SKM-1 treated with dmso at 0.1 percent for 144 hours (cell line): Measurements from ENCODE around the gene NAV3.

Experiments
- DNase-seq: peaks from one replicate; lab custom pipeline; 2025; ENCODE audit not compliant: unreplicated experiment; lab: John Stamatoyannopoulos, UW

Gene NAV3

DNA sequence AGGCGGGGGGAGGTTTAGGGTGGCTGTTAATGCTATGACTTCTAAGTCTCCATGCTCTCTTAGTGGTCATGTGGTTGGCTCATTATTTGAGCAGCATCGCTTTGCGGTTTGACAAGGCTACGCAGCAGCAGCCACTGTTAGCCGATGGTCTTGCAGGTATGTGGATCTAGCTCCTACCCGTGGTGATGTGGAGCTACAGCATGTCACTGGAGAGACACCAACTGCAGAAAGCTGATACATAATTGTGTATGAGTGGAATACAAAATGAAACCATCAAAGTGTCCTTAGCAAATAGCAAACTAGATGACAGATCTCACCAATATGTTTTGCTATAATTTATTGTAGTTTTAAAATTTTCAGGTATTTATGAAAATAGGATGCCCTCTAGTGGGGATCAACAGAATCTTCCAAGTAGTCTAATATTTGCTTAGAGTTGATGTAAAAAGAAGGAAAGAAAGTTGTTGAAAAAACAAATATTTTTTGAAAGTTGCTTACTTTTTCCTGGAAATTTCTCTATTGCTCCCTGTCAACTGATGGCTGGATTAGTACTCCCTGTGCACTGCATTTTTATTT is 94.9 kb downstream of the NAV3 start:
- peak; percentile 40 for DNase-seq

DNA sequence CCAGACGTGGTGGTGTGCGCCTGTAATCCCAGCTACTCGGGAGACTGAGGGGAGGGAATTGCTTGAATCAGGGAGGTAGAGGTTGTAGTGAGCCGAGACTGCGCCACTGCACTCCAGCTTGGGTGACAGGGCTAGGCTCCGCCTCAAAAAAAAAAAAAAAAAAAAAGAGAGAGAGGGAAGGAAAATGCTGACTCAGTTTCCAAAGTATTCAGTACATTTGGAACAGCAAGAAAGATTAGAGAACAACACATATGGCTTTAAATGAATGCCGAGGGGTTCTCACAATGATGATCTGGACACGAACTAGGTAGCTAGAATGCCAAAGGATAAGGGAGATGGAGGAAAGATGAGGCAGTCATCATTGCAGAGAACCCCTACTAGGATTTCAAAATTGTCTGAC is 97.4 kb downstream of the NAV3 start:
- DNase-seq: no peak

DNA sequence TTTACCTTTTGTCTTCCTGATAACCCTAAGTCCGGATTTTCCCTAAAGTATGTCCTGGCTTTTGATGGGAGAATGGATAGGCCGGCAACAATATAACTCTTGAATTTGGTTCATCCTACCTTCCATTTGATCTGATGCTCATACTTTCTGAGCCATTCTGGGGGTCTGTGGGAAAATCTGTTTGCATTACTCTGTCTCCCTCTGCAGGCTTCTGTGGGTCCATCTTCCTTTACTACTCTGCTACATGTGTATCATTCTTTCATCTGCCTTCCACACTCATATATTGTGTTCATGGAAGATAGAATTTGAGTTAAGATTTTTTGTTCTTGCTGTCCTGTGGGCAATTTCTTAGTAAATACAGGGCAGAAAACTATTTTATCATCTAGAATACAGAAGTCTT is 101.5 kb downstream of the NAV3 start:
- DNase-seq: no peak

DNA sequence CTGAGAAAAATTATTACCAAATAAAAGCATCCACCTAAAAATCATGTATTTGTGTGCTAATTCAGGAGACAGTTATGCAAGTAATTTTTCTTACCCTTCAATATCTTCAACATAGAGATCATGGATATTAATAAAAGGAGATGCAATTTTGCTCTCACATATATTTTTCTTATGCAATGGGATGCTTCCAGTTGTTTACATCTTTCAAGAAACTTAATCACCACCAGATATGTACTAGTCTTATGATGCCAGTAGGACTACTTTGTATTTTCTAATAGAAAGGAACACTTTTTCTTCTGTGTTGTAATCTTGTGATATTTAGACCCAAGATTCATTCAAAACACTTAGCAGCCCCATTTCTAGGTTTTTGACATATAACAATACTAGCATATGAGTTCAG is 107.6 kb downstream of the NAV3 start:
- DNase-seq: no peak

DNA sequence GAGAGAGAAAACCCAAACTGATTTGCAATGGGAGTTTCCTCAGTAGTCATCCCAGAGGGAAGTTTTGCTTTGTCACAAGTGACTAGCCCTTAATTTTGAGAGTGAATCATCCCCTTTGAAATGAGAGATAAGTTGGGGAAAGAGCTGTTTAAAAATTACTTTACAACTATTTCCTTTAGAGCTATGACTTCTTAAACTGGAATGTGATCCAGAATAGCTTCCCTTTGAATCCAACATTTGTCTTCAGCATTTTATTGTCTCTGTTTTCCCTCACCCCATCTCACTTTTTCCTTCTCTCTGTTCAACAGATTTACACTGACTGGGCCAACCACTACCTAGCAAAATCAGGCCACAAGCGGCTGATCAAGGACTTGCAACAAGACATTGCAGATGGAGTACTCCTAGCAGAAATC is 109.3 kb downstream of the NAV3 start:
- DNase-seq: no peak

DNA sequence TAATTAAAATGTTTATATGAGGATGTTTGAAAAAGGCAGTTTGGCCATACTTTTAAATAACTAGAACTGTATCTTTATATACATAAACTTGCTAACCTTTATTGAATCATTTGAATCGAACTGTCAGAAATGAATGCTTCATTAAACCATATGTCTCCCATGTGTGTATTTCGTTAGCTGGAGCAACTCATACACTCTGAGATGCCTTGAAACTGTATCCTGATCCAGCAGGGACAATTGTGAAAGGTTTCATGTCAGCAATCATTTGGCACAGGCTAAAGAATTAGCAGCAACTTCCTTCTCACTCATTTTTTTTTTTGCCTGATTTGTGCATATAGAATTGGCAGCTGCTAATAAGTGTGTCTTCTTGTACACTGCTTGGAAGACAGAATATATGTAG is 109.9 kb downstream of the NAV3 start:
- no peak for DNase-seq

DNA sequence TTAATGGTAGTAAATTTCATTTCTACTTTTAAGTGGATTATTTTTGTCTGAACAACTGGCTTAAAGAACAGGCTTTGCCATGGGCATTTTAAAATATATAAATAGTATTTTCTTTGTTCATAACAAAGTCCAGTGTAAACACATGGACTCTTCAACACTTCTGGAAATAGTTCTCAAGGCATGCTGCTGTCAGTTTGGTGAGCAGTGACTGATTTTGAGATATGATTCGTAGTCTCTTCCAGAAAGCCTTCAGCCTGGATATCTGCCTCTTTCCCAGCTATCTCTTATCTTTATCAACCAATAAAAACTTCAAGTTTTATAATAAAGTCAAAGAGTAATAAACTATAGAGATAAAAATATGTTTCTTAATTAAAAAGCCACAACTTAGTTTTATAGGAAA is 110.7 kb downstream of the NAV3 start:
- DNase-seq: no peak

DNA sequence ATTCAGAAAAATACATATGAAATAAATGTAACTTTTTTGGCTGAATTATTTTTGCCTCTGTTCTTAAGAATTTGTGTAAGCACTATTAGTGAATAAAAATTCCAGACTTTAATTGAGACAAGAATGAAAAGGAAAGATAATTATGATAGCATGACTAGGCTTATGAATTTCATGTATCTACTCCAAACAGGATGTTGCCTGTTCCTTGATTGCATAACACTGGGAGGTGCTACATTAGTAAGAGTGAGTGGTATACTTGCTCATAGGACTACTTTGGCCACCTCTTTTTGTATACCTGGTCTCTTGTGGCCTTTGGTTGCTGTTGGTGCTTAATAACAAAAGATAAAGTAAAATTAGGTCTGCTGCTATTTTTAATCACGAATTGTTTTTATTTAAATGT is 112.8 kb downstream of the NAV3 start:
- DNase-seq: no peak

DNA sequence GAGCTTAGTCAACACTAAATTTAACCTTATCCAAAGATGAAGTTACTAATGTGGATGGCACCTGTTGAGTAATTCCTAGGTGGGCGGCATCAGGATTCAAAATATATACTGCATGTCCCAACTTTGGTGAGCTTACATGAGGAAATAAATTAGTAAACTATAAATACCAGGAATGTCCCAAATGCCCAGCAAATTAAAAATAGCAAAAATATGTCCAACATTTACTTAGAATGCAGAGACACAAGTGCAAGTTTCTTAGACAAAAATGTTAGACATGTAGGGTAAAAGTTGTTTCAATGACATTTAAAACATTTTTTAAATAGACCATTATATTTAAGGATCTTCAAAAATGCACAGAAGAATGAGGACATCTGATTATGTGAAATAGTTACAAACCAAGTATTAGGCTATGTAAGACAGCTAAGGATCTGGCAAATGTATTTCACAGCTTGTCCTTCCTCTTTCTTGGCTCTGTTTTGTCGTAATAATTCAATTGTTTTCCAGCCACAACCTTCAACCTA is 115.9 kb downstream of the NAV3 start:
- DNase-seq: no peak

DNA sequence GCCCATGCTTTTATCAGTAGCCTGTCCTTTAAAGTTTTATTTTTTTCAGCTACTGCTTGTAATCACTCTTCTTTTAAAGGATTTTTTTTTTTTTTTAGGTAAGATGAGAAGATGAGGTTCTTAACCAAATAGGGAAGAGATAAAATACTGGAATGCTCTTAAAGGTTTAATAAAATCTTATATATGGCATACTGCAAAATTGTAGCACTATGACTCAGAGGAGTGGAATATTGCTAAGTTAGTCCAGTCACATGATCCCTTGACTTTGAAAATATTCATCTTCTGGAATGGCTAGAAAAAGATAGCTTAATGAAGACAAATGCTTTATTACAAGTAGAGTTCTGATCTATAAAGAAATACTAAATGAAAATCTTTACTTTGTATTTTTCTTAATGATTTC is 116.6 kb downstream of the NAV3 start:
- no peak for DNase-seq

DNA sequence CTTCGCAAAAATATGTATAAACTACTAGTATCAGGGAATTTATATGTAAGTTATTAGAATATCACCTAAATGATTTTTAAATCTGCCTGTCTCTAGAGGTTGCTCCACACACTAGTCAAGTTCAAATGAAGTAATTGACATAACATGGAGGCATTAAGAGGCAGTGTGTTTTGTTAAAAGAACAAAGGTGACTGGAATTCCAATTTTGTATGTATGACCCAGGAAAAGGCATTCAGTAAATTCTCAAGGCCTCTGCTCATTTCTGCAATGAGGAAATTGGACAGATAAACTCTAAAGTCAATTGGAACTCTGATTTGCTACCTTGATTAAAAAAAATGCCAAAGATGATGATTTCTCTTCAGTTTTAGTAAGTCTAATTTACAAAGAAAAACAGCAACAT is 117.1 kb downstream of the NAV3 start:
- no peak for DNase-seq

DNA sequence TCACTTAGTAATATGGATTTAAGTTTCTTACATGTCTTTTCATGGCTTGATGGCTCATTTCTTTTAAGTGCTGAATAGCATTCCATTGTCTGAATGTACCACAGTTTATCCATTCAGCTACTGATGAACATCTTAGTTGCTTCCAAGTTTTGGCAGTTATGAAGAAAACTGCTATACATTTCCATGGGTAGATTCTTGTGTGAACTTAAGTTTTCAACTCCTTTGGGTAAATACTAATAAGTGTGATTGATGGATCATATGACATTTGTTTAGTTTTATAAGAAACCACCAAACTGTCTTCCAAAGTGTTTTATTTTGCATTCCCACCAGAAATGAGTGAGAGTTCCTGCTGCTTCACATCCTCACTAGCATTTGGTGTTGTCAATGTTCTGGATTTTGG is 119.2 kb downstream of the NAV3 start:
- no peak for DNase-seq

DNA sequence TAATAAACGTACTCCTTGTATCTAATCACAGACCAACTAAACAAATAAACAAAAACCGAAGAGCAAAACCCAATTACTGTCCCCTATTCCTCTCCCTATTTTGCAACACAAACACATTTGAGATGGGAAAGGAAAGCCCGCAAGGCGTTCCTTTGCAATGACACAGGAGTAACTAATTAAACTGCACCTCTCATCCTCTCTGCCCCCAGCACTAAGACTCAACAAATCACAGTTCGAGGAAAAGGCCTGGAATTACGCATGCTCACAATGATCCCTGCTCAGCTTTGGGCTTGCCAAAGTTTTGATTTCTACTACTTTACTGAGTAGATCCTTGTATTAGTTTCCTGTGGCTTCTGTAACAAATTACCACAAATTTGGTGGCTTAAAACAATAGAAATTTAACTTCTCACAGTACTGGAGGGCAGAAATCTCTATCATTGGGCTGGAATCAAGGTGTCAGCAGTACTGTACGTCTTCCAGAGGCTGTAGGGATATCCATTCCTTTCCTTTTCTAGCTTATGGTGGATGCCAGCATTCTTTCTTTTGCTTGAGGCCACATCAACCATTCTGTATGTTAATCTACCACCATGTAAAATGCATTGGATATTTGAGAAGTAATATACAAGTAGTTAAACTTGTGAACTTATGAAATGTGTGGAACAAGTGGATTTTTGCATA is 123.0 kb downstream of the NAV3 start:
- no peak for DNase-seq

DNA sequence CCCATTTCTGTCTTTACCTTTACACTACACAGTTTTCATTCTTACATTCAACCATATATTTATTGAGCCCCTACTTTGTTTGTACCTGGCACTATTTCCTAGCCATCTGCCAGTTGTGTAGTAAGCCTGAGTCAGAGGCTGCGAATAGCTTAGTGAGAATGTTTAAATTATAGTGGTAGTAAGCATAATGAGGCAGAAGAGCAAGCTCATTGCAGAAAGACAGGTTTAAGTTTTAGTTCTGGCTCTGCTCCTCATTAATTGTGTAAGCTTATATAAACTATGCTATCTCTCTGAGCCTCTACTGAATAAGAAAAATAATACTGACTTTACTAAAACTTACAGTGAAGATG is 123.5 kb downstream of the NAV3 start:
- DNase-seq: no peak

DNA sequence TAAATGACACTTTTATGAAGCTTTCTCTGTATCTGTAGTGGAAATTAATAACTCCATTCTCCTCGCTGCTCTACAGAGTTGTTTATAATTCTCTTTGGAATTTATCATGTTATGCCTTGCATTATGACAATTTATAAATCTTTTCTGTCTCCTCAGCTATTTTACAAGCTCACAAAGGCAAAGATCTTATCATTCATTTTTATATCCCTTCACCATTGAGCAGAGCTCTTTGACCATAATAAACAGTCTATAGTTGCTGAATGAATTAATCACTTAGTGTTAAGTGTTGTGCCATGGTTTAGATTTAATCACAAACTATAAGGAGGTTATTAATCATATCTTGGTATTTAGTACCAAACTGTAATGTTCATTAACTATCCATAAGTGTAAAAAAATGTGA is 126.4 kb downstream of the NAV3 start:
- DNase-seq: no peak

DNA sequence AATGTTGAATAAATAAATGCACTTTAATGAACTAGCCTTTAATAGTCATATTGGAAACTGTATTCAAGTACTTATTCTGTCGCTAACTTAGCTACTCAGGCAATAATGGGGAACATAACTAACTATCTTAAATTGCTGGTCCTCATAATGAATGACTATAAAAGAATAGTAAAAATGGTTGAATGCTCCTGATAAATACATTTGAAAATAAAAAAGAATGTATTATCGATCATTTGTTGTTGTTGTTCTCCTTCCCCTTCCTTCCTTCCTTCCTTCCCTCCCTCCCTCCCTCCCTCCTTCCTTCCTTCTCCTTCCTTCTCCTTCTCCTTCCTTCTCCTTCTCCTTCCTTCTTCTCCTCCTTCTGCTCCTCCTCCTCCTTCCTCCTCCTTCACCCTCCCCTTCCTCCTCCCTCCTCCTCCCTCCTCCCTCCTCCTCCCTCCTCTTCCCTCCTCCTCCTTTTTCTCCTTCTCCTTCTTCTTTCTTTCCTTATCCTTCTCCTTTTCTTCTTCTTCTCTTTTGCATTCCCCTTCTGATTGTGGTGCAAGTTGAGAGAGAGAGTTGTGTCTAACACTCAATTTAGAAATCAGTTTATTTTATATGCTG is 133.0 kb downstream of the NAV3 start:
- DNase-seq: no peak

DNA sequence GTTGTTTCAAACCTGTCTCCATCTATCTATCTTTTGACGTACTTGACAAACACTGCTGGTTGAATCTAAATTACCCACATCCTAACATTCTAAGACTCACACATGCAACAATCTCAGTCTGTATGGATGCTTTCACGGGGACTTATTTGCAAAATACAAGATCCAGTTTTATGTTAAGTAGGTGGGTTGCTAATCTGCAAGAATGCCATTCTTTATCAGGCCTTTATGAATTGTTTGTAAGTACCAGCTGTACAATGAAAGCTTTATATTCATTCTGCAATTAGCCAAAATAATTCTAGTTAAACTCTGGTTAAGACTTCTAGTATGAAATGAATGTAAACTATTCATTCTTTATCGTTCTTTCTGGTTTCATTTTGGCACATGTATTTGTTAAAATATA is 135.1 kb downstream of the NAV3 start:
- no peak for DNase-seq

DNA sequence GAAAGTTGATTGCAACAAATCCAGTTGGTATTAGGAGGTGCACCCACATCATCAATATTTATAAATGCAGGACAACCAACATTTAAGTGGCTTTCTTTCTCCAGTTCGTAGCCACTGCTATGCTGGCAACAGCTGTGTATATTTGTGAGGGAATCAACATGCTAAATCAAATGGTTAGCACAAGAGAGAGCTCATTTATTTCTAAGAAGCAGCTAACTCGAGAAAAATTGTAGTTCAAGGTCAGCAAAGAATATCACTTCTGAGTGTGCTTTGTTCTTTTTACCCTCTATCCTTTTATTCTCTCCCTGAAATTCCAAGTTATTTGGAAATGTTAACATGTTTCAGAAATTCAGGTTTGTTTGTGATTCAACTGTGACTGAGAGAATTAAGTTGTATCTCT is 137.3 kb downstream of the NAV3 start:
- no peak for DNase-seq

DNA sequence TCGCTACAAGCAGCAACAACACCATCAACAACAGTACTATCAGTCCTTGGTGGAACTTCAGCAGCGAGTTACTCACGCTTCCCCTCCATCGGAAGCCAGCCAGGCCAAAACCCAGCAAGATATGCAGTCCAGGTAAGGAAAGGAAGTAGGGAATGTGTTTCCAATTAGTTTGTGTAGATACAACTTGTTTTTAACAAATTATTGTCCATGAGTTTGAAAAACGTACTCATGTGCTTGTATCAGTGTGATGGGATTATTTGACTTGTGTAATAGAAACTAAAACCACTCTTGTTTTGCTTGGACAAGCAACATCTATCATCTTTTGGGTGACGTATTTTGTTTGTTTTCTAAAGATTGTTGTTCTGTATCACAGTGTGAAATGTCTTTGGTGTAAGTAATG is 137.9 kb downstream of the NAV3 start:
- DNase-seq: no peak

DNA sequence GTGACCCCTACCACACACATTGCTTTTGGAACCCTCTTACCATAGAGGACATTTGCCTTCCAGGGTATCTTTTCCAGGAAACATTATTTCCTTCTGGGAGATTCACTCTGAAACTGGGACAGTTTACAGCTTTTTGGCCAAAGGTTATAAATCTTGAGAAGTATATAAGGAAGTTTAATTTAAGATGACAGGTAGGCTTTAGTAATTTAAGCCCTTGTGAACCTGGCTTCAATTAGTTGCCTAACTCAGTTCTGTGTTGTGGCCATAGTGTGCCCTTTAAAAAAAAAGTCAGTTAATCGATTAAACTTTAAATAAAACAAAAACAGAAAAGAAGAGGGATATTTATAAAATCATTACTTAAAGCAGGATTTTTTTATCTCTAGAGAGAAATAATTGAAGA is 142.9 kb downstream of the NAV3 start:
- no peak for DNase-seq

DNA sequence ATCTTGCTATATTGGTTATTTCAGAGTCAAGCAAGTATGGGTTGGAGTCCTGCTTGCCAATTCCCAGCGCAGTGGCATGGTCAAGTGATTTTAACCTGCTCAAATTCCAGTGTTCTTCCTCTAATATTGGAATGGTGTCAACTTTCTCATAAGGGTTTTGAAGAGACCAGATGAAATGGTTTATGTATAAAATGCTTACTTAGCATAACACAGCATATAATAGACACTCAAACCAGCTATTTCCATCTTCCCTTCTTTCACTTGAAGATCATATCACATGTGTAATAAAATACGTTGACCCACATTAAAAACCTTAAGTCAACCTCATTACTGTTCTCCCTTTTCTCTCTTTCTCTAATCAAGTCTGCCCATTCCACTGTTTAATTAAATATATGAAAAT is 144.0 kb downstream of the NAV3 start:
- no peak for DNase-seq

DNA sequence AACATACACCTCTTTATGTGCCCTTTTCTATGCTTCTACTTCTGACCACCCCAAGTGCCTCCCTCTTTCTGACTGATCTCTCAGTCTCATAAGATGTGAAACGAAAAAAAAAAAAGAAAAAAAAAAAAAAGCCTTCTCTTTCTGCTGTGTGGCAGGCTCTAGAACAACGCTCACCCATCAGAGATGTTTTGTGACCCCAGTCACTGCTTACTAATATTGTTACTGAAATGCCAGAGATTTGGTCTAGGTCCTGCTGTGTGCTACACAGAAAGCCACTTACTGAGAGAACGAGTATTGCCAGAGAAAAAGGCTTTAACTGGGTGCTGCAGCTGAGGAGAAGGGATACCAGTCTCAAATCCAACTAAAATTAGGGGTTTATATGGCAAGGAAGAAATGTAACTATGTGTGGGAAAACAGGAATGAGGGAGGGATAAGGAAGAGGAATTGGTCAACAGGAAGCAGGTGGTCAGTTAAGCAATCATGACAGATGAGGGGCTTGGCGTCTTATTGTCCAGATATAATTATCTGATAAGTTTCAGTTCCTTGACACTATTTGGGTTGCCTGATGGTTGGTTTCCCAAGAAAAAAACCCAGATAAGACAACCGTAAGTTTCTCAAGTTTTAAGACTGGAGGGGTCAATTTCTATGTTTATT is 149.0 kb downstream of the NAV3 start:
- no peak for DNase-seq
